Body of pancreas (tissue), 4 donors: Measurements from ENCODE around the gene PLCB3.

ENCODE experiments used
- POLR2A ChIP-seq, 3 donors: fragments of 450-650 bp; IDR thresholded peaks; one replicate each; pipeline ENCODE4 v1.6.1; 2016; ENCODE audit warnings: antibody characterized with exemption in 3 of 3, mild to moderate bottlenecking in 2 of 3
- TF ChIP-seq, protein P1 (sequence below), 7 experiments: fragments of 450-650 bp in 4 of 7; fragments of 200-600 bp in 3 of 7; sonication (generic) in 3 of 7; IDR thresholded peaks; one replicate each; pipeline ENCODE4 v1.5.1; 2016 to 2019; ENCODE audit warnings: antibody characterized with exemption in 7 of 7

DNA sequence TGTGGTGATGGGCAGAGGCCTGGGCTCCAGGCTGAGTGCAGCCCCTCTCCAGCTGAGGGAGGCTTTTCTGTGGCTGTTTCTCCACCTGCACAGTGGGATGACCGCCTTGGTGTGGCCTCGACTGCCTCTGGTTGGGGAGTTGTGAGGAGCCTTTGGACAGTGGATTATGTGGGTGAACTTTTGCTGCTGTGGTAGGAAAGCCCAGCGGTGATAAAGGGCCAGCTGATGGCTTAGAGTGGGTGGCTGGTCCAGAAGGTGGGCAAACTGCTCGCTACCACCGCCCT lies 52.6 kb downstream of the PLCB3 start:
- TF ChIP-seq, protein P1, sequence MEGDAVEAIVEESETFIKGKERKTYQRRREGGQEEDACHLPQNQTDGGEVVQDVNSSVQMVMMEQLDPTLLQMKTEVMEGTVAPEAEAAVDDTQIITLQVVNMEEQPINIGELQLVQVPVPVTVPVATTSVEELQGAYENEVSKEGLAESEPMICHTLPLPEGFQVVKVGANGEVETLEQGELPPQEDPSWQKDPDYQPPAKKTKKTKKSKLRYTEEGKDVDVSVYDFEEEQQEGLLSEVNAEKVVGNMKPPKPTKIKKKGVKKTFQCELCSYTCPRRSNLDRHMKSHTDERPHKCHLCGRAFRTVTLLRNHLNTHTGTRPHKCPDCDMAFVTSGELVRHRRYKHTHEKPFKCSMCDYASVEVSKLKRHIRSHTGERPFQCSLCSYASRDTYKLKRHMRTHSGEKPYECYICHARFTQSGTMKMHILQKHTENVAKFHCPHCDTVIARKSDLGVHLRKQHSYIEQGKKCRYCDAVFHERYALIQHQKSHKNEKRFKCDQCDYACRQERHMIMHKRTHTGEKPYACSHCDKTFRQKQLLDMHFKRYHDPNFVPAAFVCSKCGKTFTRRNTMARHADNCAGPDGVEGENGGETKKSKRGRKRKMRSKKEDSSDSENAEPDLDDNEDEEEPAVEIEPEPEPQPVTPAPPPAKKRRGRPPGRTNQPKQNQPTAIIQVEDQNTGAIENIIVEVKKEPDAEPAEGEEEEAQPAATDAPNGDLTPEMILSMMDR (IDR thresholded peaks at IDR 0.05) = no peak
- TF ChIP-seq POLR2A (IDR thresholded peaks at IDR 0.05) = no peak
